K562 (cell line): Measurements from ENCODE around the gene CUX1. TPM values are rescaled to one million over a fixed set of nuclear protein-coding genes. Genes with fewer than 3 reads are reported as not detected.

Source experiments
- ATAC-seq: fragments of 200-7000 bp; cut with Tn5 transposase; 3 replicates; pipeline ENCODE4 v1.9.1; 2020; ENCODE audit warnings: moderate library complexity
- BruUV-seq: library from RNA; stranded (reverse); fragments of 400-500 nt; replicated peaks from 2 replicates; lab custom pipeline; 2021; lab: Mats Ljungman, UMichigan
- CTCF ChIA-PET: fragments of 300-600 bp; formaldehyde crosslinking; extraction: SDS; loops from one replicate; lab custom pipeline; 2021; ENCODE audit warnings: low intra/inter-chr PET ratio; lab: Yijun Ruan, JAX
- POLR2A ChIA-PET: fragments of 300-600, 350-650 bp; sonication (Branson Sonifier 250); formaldehyde crosslinking; extraction: SDS; loops from one replicate; lab custom pipeline; 2021; ENCODE audit warnings: antibody characterized with exemption, inconsistent platforms; lab: Yijun Ruan, JAX
- DNase-seq, 4 experiments: peaks; one replicate each; pipeline versions ENCODE4 v3.0.0 to v3.0.0-alpha.2; 2011 to 2018; ENCODE audit warnings: low spot score in 3 of 4, mixed read lengths in 3 of 4; ENCODE audit errors: extremely low read depth in 1 of 4
- FAIRE-seq: peaks from 2 replicates; lab custom pipeline; 2011; peaks lifted over from hg19 to GRCh38; lab: Jason Lieb, UNC
- H2AFZ ChIP-seq: 2 replicates; pipeline ENCODE4 v1.6.0; 2011; ENCODE audit warnings: low read depth, low read length, control low read depth, inconsistent platforms
- H3K27ac ChIP-seq: fragments of 200-600 bp; 3 replicates; pipeline ENCODE4 v1.8.0; 2011; ENCODE audit warnings: low read depth, mild to moderate bottlenecking, control low read depth, inconsistent platforms, low read length, moderate library complexity, mixed read lengths; ENCODE audit errors: extremely low read depth
- H3K27me3 ChIP-seq, 2 experiments: fragments of 300-600 bp in 1 of 2; 2 replicates in 1 of 2; 3 replicates in 1 of 2; pipeline versions ENCODE4 v1.6.0 to v1.8.0; 2011; ENCODE audit warnings: inconsistent platforms in 2 of 2, low read length in 2 of 2, mild to moderate bottlenecking in 1 of 2, mixed read lengths in 1 of 2, moderate library complexity in 1 of 2; ENCODE audit not compliant: control insufficient read depth in 2 of 2, insufficient read depth in 2 of 2
- H3K36me3 ChIP-seq: fragments of 300-600 bp; 3 replicates; pipeline ENCODE4 v1.8.0; 2011; ENCODE audit warnings: mild to moderate bottlenecking, low read length, inconsistent platforms; ENCODE audit not compliant: control insufficient read depth, insufficient read depth
- H3K4me1 ChIP-seq, 2 experiments: fragments of 200-600 bp in 1 of 2; replicated peaks in 1 of 2; 2 replicates in 1 of 2; 3 replicates in 1 of 2; pipeline versions ENCODE4 v1.5.1 to v1.8.0; 2011; ENCODE audit warnings: inconsistent platforms in 2 of 2, low read length in 2 of 2, mild to moderate bottlenecking in 1 of 2, mixed read lengths in 1 of 2, moderate library complexity in 1 of 2; ENCODE audit not compliant: control insufficient read depth in 2 of 2, insufficient read depth in 2 of 2
- H3K4me2 ChIP-seq: 2 replicates; pipeline ENCODE4 v1.6.1; 2011; ENCODE audit warnings: low read length, control low read depth, inconsistent platforms, mixed read lengths; ENCODE audit not compliant: insufficient read depth
- H3K4me3 ChIP-seq: fragments of 200-600 bp; sonication (generic), shearing (Covaris generic); 2 replicates; pipeline ENCODE4 v1.5.1; 2016; ENCODE audit warnings: control low read depth, inconsistent platforms
- H3K79me2 ChIP-seq: fragments of 200-600 bp; 3 replicates; pipeline ENCODE4 v1.8.0; 2011; ENCODE audit warnings: low read length, inconsistent platforms; ENCODE audit not compliant: control insufficient read depth, insufficient read depth
- H3K9ac ChIP-seq, 2 experiments: 2 replicates each; pipeline versions ENCODE4 v1.6.0 to v1.6.1; 2011; ENCODE audit warnings: low read depth in 2 of 2, low read length in 2 of 2, control low read depth in 1 of 2, inconsistent platforms in 1 of 2, mild to moderate bottlenecking in 1 of 2, mixed read lengths in 1 of 2; ENCODE audit not compliant: insufficient read depth in 1 of 2
- H3K9me1 ChIP-seq: one replicate; pipeline ENCODE4 v1.6.0; 2011; ENCODE audit warnings: inconsistent platforms, mild to moderate bottlenecking, low read length, moderate library complexity; ENCODE audit not compliant: control insufficient read depth, insufficient read depth
- H3K9me3 ChIP-seq: replicated peaks from 2 replicates; pipeline ENCODE4 v1.5.1; 2011; ENCODE audit warnings: low read depth, low read length, inconsistent platforms; ENCODE audit not compliant: control insufficient read depth, insufficient read depth
- H4K20me1 ChIP-seq: replicated peaks from 2 replicates; pipeline ENCODE4 v1.6.1; 2011; ENCODE audit warnings: low read length, inconsistent platforms, mixed read lengths; ENCODE audit not compliant: control insufficient read depth, insufficient read depth
- BRD9 ChIP-seq: fragments of 450-650 bp; IDR thresholded peaks from 2 replicates; pipeline ENCODE4 v1.6.1; 2018; ENCODE audit warnings: low read depth; ENCODE audit not compliant: partially characterized antibody
- GABPB1 ChIP-seq: sonication (generic); formaldehyde crosslinking; IDR thresholded peaks from 2 replicates; pipeline ENCODE4 v1.8.0; 2022; ENCODE audit warnings: mild to moderate bottlenecking, missing genetic modification reagents
- NCOA4 ChIP-seq: fragments of 450-650 bp; IDR thresholded peaks from 2 replicates; pipeline ENCODE4 v1.6.1; 2018; ENCODE audit warnings: mild to moderate bottlenecking; ENCODE audit not compliant: partially characterized antibody
- POLR2G ChIP-seq: fragments of 200-400 bp; formaldehyde crosslinking; IDR thresholded peaks from 2 replicates; pipeline ENCODE4 v1.6.1; 2017; ENCODE audit warnings: low read depth, mild to moderate bottlenecking, antibody characterized with exemption, low read length, moderate library complexity
- ZNF121 ChIP-seq: sonication (generic); formaldehyde crosslinking; conservative IDR thresholded peaks from 2 replicates; pipeline ENCODE4 v1.8.0; 2022; ENCODE audit warnings: missing genetic modification reagents
- WGBS: fragments of 100-300 bp; shearing (Covaris generic); methylation state at CpG from one replicate; pipeline ENCODE4 v1.1.6; 2016; ENCODE audit warnings: low coverage, mixed read lengths; ENCODE audit not compliant: insufficient coverage; ENCODE audit errors: missing lambda C conversion rate; 5-methylcytosine and 5-hydroxymethylcytosine counted together
- in situ Hi-C: fragments of 300-500 bp; cut with MboI; formaldehyde crosslinking; loops from 4 replicates; pipeline ENCODE4 v1.15.0; 2018; ENCODE audit warnings: inconsistent platforms, mixed read lengths
- intact Hi-C: fragments of 100-400 bp; cut with micrococcal nuclease; formaldehyde crosslinking; loops from 2 replicates; pipeline ENCODE4 v1.14.2; 2022
- polyA plus RNA-seq, 8 experiments: library from polyadenylated mRNA; depleted of rRNA in 4 of 8; stranded (reverse) in 5 of 8; unstranded in 3 of 8; fragments of >200 nt; fragmentation: Nextera tagmentation in 2 of 8; fragmentation: Illumina TruSeq in 1 of 8; extraction: Ambion mirVana in 2 of 8; extraction: Trizol in 1 of 8; gene quantifications; 2 replicates each; pipeline versions ENCODE4 v1.2.1 to v1.2.3, GENCODE V29; 2011 to 2014; ENCODE audit warnings: inconsistent platforms in 1 of 8, missing spikeins in 1 of 8
- total RNA-seq, 7 experiments: library from RNA; depleted of rRNA in 6 of 7; stranded (reverse); fragments of >200 nt in 6 of 7; fragmentation: Illumina TruSeq in 2 of 7; extraction: Trizol in 2 of 7; gene quantifications; 2 replicates each; pipeline versions ENCODE4 v1.2.1 to v1.2.3, GENCODE V29; 2011 to 2021; ENCODE audit warnings: low replicate concordance in 1 of 7

Gene CUX1
- total and polyA plus RNA-seq, 9 of the 15 experiments (the other 6 are each of a cell fraction or from before 2014, with no cell fraction given) = 3.6 to 55.3 (median 25.2) TPM

- no peak overlapping the region for H3K4me2 ChIP-seq
- H2AFZ ChIP-seq = no peak overlapping the region
- peaks cover 97% of the 10 kb centered on the region for H3K79me2 ChIP-seq
- H3K4me3 ChIP-seq = no peak overlapping the region
- no TSS peak for BruUV-seq
- ChIA-PET CTCF (no interaction called here), POLR2A (interaction anchor here (1.0 kb wide), 1 partner anchor 9 kb away, joined by 3 read pairs; no protein-coding TSS in a partner anchor)
- DNase-seq (no peak), FAIRE-seq (no peak), ATAC-seq (no peak)
- H3K27ac ChIP-seq = no peak overlapping the region
- in situ Hi-C loops = loop anchor here (10.0 kb wide), 1 partner anchor 1717 kb away; the partner anchor contains the start of genes CNPY4 and TAF6
- H4K20me1 ChIP-seq = peaks cover 13% of the 10 kb centered on the region
- H3K27me3 ChIP-seq = no peaks in the 10 kb centered on the region
- H3K36me3 ChIP-seq = peaks cover 17% of the 10 kb centered on the region; the same call in 2 of the 3 replicates
- peak overlapping the region in 1 of 2 experiments; percentile 52; a peak in 2 of 4 replicates for H3K9ac ChIP-seq
- 93% methylated on average over 14 of the region's 14 CpGs for WGBS
- intact Hi-C loops = no loop called here
- H3K9me3 ChIP-seq = no peaks in the 10 kb centered on the region
- TF ChIP-seq POLR2G (peak; percentile 34; the same call in 1 of the 2 replicates), BRD9 (no peak), GABPB1 (no peak)
- peaks cover 13% of the 10 kb centered on the region for H3K9me1 ChIP-seq
- H3K4me1 ChIP-seq = peaks cover 0 to 9% of the 10 kb centered on the region in 2 experiments; a peak in 1 of 5 replicates
Observed at GRCh38 chr7:101832205-101832631, 14.8 kb downstream of the CUX1 start.

GRCh38 chr7:101832685-101833375, 15.4 kb downstream of the CUX1 start:
- H3K9me1 ChIP-seq = peaks cover 13% of the 10 kb centered on the region
- 89% methylated on average over 14 of the region's 14 CpGs for WGBS
- H4K20me1 ChIP-seq = peaks cover 13% of the 10 kb centered on the region
- ATAC-seq = no peak
- H2AFZ ChIP-seq = no peak overlapping the region
- BruUV-seq = no TSS peak
- no peak overlapping the region for H3K4me2 ChIP-seq
- H3K4me3 ChIP-seq = no peak overlapping the region
- no peak for DNase-seq
- H3K27ac ChIP-seq = no peak overlapping the region
- peaks cover 17% of the 10 kb centered on the region; the same call in 2 of the 3 replicates for H3K36me3 ChIP-seq
- no peaks in the 10 kb centered on the region for H3K9me3 ChIP-seq
- no peak for FAIRE-seq
- no peaks in the 10 kb centered on the region for H3K27me3 ChIP-seq
- in situ Hi-C loops = loop anchor here (10.0 kb wide), 1 partner anchor 1718 kb away; the partner anchor contains the start of genes CNPY4 and TAF6
- intact Hi-C loops = no loop called here
- H3K9ac ChIP-seq = no peak overlapping the region
- H3K79me2 ChIP-seq = peaks cover 97% of the 10 kb centered on the region
- TF ChIP-seq POLR2G = 0 out of 2 replicates have a peak, but pooled peaks have one; percentile 16
- TF ChIP-seq NCOA4 = no peak
- TF ChIP-seq ZNF121 = peak; percentile 51
- TF ChIP-seq, all 486 proteins: peak for 2
- POLR2A ChIA-PET = interaction anchor here (0.8 to 1.0 kb wide), 2 partner anchors 9 to 12 kb away, joined by 3 read pairs; no protein-coding TSS in a partner anchor
- CTCF ChIA-PET = no interaction called here
- peaks cover 0 to 9% of the 10 kb centered on the region in 2 experiments; a peak in 1 of 5 replicates for H3K4me1 ChIP-seq
